Activated T-cell treated with anti-CD3 and anti-CD28 coated beads for 1 hour (primary cell): ENCODE measurements around the gene GRIK2.

ENCODE experiments used
- DNase-seq: peaks from one replicate; pipeline ENCODE4 v3.0.0-alpha.2; 2020; ENCODE audit warnings: low read depth

Gene GRIK2

DNA sequence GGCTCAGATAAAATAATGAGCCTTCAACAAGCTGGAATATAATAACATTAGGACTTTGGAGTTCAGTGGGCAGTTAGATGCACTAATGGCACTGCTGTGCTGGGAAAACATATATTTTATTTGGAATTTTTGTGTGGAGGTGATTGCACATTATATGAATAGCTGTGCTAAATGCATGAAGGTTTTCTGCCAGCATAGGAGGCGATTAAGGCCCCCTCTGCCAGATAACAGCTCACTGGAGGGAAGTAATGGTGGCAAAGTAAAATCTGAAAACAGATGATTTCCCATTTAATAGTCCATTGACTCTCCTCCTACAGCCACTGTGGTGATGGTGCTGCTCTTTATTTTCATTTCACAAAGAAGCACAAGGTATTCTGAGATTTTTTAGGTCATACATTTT lies 326.0 kb downstream of the GRIK2 start:
- no peak for DNase-seq

DNA sequence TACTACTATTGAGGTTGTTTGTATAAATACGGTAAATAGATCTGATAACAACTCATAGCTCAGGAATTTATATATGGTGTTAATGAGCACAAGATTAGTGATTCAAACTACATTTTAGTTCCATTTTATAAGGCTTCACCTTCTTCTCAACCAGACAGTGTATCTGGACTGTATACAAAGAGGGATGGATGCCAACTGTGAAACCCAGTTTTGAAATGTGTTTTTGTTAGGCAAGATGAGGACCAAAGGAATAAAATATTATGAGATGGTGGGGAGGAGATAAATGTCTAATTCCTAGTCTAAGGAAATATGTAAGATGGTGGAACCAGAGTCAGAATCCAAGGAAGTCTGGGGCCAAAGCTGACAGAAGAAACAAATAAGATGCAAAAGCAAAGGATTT lies 329.0 kb downstream of the GRIK2 start:
- DNase-seq, result no peak

DNA sequence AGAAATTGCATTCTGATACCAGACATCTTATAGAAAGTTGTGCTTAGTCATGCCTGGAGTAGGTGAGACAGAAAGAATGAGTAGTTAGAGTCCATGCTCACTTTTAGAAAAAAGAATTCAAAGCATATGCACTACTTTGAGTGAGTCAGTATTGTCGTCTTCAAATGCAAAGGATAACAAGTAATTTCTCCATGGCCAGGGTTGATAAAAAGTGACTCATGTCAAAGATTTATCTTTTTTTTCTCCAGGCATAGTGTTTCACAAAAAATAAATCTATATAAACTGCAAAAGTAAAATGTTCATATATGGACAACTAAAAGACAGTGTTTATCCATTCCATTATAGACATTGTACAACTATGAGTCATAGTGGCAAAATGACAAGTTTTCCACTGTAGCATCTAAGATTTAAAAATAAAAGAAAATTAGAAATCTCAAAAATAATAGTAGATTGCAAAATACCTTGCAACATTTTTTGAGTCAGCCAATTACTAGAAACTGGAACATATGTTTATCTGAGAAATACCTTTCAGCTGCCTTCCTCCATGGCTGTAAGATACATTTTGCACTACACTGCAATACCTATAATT lies 329.6 kb downstream of the GRIK2 start:
- DNase-seq, result no peak

DNA sequence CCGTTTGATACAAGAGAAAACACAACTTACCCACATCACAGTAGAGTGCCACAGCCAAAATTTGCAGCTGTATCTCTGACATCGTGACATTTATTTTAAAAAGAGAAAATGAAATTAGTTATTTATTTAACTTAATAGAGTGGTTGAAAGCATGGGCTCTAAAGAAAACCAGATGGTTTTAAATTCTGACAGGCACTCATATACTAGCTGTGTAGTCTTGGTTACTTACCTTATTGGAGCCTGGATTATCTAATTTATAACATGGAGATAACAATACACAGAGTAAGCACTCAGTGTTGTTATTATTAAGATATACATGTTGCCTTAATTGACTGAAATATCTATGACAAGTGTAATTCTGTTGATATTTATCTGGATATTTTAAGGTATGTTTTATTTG lies 334.9 kb downstream of the GRIK2 start:
- DNase-seq, result no peak

DNA sequence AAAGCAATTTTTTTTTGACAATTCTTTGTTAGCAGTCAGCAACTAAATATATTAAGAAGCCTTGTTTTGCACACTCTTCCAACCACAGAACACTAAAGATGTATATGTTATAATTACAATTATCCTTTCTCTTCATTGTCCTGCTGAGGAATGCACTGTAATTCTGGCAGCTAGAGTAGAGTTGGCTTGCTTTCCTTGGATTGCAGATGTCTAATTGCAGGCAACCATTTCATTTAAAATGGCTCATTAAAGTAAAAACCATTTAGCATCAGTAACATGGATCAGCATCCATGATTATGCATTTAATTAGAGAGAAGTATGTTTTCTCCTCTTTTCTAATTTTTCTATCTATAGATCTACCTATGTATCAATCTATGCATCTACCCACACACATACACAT lies 335.4 kb downstream of the GRIK2 start:
- no peak for DNase-seq

DNA sequence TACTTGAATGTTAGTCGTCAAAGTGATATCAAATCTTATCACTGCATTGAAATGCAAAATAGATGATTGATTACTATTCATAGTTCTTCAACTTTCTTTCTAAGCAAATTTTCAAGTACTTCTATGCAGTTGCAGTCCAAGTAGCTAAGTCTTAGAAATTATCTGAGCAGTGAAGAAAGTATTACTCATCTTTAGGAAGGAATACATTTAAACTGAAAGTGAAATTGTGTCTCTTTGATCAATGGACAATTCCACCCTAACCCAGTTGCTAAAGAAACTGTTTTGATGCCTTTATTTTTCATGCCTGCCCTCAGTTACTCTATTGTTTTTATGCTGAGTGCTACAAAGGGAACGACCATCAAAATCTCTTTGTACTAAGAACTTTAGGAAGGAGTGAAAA lies 337.4 kb downstream of the GRIK2 start:
- no peak for DNase-seq

DNA sequence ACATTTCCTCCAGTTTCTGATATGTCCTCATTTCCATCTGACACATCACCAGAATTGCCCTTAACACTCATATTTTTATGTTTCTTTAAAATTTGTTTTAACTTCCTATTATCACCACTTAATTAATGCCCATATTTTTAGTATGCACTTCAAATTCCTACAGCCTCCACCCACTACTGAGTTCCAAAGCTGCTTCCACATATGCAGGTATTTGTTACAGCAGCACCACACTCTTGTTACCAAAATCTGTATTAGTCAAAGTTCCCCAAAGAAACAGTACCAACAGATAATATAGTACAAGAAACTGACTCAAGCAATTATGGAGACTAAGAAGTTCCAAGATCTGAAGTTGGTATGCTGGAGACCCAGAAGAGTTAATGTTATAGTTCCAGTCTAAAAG lies 340.4 kb downstream of the GRIK2 start:
- DNase-seq, result no peak

DNA sequence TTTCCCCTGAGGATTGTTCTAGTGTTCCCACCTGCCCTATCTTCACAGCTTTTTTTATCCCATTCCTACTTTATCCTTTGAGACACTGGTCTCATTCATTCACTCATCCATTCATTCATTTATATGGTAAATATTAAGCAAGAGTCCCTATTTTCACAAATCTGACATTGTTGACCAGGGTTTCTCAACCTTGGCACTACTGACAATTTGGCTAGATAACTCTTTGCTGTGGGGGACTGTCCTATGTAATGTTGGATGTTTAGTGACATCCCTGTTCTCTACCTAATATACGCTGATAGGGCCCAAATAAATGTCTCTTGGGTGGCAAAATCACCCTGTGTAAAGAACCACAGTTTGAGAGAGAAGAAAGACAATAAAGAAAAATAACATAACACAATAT lies 345.0 kb downstream of the GRIK2 start:
- no peak for DNase-seq

DNA sequence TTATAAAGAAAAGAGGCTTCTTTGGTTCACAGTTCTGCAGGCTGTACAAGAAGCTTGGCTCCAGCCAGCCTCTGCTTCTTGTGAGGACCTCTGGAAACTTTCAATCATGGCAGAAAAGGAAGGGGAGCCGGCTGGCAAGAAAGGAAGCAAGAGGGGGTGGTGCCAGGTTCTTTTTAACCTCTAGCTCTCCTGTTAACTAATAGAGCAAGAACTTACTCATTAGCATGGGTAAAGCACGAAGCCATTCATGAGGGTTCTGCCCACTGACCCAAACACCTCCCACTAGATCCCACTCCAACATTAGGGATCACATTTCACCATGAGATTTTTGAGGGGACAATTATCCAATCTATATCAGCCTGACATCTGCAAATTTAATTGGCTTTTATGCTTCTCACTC lies 347.1 kb downstream of the GRIK2 start:
- no peak for DNase-seq

DNA sequence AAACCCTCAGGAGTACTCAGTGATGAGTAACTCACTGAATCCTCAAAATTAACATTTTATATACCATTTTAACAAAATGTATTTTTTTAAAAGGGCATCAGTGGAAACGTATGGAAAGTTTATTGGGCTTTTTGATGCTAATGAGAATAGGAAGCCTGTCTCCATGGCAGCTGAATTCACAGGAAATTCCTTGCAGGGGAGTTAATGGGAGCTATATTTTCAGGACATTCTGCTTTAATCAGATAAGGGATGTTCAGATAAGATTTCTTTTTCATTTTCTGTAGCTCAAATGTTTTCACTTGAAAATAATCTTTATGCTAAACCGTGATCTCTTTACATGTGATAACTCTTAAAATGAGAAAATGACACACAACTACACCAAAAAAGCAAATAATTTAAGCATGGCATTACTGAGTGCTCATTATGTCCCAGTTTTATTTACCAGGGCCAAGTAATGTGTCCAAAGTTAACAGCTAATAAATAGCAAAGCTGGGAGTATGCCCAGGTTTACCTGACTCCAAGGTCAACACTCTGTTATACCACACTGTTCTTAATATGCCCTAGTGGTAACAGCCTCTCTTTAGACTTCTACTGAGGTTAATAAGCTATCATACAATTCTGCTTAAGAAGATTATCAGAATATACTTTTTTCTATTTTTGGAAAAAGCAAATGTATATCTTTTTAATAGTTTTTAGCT lies 348.1 kb downstream of the GRIK2 start:
- DNase-seq, result no peak

DNA sequence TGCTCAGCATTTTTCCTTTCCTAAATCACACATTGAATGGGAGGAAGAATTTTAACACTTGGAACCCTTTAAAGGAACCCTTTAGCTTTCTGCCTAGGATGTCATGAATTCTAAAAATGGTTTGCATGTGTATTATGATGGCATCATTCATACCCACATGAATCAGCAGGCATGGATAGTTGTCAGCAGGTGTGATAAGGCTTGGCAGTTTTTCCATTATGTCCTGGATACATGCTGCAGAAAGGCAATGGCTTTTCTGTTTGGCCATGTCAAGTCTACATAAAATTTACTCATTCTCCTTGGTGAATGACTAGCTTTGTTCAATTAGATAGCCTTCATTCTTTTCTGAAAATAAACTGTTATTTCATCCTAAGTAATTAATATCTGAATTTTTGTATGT lies 353.7 kb downstream of the GRIK2 start:
- no peak for DNase-seq

DNA sequence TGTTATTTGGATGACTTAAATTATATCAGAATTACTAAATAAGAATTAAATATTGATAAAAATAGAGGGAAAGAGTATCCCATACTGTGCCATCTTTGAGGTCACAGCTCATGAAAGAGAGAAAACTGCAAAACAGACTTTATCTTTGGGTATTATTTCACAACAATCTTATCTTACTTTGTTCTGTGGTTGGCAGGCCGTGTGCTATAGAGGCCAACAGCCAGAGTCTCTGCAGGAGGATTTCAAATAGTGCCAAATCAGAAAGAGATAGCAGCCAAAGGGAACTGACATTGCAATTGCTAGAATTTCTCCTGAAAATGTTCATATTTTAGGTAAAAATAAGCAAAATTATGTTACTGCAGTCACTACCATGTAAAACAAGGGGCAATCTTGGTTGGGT lies 354.2 kb downstream of the GRIK2 start:
- no peak for DNase-seq

DNA sequence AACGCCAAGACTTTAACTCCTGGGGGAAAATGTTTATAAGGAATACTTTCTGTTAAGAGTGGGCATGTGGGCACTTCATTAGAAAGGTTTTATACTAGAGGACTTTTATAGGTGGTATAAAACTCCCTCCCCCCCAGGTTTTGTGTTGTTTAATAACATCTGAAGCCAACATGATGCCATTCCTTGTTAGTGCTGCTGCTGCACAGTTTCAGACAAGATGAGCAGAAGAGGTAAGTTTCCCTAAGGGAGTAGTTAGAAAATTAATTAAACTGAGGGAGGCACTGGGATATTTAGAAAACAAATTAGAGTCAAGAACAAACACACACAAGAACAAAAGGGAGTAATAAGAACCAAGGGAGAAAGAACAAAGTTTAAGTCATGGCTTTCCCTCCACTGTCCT lies 362.4 kb downstream of the GRIK2 start:
- DNase-seq, result no peak

DNA sequence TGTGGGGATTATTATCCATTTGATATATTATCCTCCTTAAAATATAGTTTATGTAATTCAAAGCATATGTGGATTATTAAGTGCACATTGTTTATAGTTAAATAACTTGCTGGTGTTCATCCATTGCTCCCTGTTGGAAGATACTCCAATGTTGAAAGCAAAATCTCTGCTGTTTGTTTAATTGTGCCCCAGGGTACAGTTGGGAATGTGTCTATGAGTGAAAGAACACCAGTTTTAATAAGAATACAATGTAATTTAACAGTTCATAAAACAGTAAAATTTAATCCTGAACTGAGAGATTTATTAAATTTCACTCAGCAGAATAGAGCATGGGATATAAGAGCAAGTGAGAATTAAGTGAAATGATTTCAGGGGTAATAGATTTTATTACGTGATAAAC lies 364.9 kb downstream of the GRIK2 start:
- DNase-seq, result no peak

DNA sequence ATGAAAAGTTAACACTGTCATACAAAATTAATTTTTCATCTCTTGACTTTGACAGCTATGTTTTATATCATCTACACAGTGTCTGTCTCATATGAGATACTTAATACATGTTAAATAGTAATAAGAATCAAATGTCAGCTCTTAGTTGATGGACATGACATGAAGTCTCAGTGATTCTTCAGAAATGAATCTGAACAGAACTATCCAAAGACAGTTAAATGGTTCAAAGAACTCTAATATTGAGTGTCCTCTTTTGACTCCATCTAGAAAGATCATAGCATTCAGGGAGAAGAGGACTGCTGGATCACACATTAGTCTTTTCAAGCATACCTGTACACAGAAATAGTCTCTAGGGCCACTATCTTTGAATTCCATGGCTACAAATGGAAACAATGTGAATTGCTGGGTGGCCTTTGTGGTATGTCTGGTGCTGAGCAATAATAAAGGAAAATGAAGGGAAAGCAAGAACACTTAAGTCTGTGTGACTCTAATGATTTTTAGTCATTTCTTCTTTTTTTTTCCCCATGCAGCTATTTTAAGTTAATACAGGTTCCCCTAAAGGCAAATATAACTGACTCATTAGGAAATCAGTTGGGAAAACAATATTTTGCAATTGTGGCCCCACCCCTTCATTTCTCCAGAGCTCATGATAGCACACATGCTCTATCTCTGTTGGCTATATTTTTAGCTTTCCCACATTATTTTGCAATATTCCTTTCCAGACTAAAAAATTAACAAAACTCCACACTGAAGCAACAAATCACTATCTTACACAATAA lies 367.5 kb downstream of the GRIK2 start:
- no peak for DNase-seq

DNA sequence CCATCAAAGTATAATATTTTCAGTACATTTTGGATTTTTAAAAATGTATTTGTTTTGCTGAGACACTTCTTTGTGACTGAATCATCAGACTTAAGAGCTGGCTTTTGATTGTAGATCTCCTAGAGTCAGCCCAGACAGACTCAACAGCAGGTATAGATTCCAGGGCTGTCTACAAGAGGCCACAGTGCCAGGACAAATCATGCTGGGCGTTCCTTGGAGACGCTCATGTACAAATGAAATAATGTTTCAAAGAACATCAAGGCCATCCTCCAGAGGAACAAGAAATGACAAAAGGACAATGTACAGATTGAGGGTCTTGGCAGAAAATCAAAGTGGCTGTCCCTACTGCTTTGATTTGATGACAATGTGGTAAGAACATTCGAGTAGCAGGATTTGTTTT lies 369.3 kb downstream of the GRIK2 start:
- DNase-seq, result no peak

DNA sequence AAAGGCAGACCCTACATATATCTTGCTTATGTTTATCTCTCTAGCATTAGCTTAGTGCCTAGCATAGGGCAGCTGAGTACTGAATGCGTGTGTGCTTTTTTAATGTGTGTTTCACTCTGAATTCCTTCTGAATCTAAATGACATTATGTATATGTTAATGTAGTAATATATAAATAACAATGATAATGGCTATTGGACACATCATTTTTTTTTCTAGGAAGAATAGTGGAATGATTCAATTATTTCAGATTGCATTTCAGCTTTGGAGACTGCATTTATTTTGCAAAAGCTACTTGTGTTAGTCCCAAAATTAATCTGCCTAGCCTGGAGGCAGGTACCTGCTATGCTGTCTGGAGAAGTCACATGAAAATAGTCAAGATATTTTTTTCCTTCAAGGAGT lies 371.8 kb downstream of the GRIK2 start:
- no peak for DNase-seq

DNA sequence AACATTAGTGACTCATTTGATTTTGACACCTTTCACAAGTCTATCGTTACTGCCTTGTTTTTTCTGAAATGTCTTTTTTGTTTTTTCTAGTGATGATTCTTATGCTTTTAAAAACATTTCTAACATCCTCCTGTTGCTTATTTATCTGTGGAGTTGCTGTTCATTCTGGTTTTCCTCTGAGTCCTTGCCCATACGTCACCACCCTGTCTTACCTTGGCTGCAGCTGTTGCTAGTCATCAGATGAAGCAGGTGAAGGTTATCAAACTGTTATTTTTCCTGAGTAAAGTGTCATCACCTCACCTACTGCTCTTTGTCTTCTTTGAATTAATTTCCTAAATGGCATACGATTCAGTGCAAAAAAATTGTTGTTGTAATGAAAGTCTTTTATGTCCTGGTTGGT lies 376.6 kb downstream of the GRIK2 start:
- DNase-seq, result no peak

DNA sequence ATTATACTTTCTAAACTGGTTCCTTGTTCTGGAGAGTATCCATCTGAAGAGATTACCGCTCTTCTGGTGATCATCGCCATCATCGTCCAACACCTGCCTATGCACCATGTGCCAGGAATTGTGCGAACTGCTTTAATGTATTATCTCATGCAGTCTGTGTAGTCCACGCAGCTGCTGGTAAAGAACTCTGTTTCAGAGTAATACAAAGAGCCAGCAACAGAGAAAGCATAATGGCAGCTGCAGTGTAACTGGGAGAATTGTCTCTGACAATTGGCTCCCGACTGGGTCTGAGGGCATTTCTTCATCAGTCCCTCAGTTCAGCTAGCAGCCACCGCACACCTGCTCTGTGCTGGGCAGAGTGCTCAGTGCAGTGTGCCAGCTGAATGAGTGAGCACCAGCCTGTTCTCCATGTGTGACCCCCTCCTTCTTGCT lies 383.4 kb downstream of the GRIK2 start:
- no peak for DNase-seq

DNA sequence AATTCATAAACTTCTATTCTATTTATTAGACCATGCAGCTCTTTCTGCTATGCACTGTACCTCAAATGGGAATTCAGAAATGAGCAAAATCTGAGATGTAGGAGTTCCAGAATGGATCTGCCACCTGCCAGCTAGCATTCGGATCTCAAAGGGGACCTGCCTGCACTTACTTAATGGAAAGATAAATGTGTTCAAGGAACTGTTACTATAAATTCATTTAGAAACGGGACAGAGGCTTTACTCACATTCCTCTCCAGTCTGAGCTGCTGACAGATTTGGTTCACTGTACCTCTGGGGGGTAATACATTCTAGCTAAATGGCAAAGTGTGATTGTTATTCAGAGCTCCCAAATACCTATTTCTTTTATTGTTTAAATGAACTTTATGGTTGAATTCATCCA lies 384.1 kb downstream of the GRIK2 start:
- no peak for DNase-seq

DNA sequence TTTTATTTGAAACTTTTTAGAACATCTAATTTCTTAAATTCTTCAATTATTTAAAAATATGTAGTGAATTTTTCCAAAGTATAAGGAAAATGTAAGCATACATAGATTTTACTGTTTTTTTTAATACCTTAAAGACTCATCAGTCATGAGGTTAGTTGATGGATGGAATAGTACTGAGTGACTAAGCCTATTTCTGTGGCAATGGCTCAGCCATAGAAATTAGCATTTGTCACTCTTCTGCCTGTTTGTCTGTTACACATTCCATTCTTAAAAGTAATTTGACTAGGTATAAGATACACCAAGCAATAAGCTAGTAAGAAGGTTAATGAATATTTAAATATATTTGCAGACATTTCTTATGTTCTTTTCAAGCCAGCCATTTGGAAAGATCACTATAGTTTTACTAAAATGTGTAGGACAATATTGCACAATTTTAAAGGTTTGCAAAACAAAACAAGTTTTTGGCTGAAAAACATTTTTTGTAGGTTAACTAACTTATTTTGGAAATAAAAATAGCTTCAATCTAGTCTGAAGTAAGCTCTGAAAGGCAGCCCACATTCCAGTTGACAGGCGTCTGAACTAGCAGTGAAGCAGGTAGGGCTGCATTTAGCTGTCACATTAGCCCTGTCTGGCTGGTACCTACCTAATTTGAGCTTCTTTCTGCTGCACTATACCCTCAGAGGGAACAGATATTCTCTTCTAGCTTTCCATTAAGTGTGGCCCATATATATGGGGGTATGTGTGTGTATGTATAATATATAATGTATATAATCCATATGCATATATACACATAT lies 385.7 kb downstream of the GRIK2 start:
- DNase-seq, result no peak

DNA sequence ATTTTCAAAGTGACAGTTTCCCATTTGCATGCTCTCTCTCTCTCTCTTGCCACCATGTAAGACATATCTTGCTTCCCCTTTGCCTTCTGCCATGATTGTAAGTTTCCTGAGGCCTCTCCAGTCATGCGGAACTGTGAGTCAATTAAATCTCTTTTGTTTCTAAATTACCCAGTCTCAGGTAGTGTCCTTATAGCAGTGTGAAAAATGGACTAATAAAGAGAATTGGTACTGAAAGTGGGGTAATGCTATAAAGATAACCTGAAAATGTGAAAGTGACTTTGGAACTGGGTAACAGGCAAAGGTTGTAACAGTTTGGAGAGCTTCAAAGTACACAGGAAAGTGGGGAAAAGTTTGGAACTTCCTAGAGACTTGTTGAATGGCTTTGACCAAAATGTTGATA lies 389.8 kb downstream of the GRIK2 start:
- DNase-seq, result no peak

DNA sequence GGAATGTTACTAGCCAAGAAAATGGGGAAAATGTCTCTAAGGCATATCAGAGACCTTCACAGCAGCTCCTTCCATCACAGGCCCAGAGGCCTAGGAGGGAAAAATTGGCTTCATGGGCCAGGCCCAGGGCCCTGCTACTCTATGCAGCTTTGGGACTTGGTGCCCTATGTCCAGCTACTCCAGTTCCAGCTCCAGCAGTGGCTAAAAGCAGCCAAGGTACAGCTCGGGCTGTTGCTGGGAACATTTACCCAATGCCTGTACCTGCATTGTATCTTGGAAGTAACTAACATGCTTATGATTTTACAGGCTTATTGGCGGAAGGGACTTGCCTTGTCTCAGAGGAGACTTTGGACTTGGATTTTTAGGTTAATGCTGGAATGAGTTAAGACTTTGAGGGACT lies 390.6 kb downstream of the GRIK2 start:
- no peak for DNase-seq
